GM21423 (cell line): Measurements from ENCODE around the gene LYL1.

Experiments used
- ATAC-seq: cut with Tn5 transposase; IDR thresholded peaks from one replicate; pipeline ENCODE4 v1.9.1; 2021; ENCODE audit warnings: mild to moderate bottlenecking, moderate library complexity; ENCODE audit not compliant: unreplicated experiment

The LYL1 gene

DNA sequence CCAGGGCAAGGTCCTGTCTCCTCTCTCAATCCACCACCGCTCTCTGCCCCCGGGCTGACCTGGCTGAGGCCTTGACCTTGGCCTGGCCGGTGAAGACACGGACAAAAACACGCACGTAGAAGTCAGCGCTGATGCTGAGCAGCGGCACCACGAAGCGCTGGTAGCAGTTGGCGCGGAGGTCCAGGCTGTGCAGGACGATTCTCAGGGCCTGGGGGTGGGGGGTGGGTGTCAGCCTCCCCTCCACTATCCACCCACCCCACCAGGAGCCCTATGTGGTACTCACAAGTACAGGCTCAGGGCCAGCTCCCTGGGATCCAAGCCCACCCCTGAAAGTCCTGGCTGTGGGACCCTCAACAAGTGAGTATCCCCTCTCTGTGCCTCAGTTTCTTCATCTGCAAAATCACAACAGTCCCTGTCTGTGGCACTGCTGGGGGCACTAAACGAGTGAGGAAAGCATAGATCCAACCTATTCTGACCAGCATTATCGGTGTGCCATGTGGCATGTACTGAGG, 7.5 kb upstream of the LYL1 start:
- no peak for ATAC-seq

DNA sequence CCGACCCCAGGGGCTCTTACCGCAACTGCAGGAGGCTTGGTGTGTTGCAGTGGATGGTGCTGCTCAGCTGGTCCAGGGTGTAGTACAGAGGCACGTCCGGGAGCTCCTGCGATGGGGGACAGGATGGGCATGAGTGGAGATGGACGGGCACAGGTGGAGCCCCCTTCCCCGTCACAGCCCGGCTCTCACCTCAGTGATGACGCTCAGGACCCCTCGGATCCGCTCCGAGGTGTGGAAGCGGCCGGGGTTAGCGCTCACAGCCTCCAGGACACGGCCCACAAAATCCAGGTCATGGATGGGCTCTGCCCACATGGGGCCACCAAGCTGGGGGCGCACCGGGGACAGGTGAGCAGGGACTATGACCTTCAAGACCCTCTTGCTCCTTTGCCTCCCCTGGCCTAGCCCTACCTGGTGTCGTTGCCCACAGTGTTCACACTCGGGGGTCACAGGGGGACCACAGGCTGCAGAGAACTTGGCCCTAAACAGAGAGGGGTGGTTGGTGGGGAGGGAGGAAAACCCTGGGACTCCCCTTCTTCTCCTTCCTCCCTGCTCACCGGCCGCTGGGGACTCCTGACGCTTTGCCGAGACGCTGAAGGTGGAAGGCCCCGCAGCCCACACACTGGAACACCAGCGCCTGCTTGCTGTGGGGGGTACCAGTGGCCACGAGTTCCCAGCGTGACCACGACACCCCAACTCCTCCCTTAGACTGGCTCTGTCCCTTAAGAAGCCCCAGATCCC, 6.9 kb upstream of the LYL1 start:
- ATAC-seq = no peak

DNA sequence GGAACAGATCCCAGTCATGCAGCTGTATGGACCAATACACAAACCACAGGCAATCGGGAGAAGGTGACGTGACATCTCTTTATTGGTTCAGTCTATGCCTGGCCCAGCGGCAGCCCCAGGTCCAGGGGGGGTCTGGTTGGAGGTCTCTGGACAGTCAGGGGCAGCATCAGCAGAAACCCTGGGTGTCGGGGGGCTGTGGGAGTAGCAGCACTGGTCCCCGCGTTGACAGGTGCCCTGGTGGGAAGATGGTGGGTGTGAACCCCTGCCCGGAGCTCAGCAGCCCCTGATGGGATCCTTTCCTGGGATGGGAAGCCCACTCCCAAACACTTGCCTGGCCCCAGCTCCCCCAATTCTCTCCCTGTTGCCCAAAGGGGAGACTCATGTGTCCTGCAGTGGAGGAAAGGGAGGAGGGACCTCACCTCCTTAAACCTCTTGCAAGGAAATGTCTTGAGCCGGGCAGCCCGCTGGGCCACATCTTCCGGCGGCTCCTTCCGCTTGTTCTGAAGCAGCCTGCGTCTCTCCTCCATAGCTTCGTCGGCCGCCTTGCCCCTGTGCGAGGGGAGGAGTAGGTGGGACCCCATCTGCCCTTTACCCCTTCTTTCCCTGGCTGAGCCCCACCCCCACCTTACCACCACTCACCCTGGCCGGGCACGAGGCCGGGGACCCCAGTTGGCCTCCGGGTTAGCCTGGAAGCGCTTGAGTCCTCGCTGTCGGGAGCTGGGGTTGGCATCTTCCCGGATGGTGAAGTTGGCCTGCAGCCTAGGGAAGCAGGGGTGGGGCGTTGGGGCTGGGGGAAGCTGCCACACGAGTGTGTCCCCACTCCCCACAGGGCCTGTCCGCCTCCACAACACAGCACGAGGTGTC, 2.4 kb upstream of the LYL1 start:
- no peak for ATAC-seq

DNA sequence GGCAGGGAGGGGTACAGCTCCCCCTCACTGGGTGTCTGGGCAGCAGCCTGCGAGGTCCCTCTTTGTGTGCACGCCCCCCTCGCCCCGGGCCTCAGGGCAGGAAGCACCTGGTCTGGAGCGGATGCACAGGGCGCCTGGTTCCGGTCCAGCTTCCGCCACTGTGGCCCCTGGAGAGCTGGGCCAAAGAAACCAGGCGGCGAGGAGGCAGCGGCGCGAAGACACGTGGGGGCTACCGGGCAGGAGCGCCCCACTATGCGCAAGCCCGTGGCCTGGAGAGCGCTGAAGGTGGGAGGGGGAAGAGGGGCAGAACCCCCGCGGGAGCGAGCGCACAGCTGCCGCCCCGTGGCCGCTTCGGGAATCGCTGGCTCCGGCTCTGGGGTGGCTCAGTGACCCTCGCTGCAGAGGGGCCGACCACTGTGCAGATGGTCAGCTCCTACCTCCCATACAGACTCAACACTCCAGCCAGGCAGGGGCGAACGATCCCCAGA, 1.7 kb upstream of the LYL1 start:
- peak; percentile 37 for ATAC-seq

DNA sequence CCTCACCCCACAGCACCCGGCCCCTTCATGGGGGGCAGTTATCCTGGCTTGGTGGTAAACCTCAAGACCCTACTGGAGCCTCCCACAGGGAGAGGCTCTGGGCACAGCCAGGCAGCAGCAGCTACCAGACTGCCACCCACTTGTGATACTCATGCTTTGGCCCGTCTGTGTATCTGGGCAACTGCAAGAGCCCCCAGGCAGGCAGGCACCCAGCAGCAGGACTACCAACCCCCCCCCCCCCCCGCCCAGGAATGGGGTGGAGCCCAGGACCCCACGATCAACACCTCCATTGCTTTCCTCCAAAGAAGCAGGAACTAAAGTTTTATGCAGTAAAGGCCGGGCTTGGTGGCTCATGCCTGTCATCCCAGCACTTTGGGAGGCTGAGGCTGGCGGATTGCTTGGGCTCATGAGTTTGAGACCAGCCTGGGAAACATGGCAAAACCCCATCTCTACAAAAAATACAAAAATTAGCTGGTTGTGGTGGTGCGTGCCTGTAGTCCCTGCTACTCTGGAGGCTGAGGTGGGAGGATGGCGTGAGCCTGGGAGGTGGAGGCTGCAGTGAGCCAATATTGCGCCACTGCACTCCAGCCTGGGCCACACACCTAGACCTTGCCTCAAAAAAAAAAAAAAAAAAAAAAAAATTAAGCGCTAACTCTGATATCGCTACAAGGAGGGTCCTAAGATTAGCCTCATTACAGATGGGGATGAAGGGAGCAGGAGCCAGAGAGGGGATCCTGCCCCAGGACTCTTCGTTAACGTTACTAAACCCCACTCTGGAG, 1.1 kb upstream of the LYL1 start:
- no peak for ATAC-seq

DNA sequence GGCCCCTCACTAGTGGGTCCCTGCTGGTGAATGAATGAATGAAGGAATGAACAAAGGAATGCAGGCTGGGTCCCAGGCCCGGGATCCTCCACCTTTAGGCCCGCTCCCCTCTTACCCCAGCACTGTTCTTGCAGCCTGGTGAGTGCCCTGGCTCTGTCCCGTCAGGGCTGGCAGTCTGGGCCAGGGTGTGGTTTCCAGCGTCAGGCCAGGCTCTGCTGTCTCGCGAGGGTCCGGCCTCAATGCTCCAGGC, 317 bp downstream of the LYL1 start:
- peak; percentile 1 for ATAC-seq

DNA sequence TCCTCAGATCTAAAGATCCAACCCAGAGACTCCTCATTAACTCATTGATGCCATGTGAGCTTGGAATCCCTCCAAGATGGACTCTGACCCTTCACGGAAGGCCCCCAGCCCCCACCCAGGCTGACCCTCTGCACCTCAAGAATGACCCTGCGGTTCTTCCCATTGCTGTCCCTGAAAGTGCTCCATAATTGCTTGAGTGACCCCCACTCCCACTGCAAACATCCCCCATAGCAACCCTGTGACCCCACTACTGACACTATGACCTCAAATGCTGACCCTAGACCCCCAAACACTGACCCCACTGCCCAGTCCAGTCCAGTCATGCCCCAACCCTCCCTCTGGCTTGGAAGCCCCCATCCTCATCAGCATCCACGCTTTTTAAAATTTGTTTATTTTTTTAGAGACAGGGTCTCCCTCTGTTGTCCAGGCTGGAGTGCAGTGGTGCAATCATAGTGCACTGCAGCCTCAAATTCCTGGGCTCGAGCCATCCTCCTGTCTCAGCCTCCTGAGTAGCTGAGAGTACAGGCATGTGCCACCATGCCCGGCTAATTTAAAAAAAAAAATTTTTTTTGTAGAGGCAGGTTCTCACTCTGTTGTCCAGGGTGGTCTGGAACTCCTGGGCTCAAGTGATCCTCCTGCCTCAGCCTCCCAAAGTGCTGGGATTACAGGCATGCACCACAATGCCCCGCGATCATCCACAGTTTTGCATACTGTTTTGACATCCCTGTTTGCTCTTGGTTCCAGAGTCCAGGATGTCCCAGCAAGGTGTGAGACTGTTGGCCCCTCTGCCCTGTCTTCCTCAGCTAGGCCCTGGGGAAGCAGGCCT, 855 bp downstream of the LYL1 start:
- ATAC-seq = no peak

DNA sequence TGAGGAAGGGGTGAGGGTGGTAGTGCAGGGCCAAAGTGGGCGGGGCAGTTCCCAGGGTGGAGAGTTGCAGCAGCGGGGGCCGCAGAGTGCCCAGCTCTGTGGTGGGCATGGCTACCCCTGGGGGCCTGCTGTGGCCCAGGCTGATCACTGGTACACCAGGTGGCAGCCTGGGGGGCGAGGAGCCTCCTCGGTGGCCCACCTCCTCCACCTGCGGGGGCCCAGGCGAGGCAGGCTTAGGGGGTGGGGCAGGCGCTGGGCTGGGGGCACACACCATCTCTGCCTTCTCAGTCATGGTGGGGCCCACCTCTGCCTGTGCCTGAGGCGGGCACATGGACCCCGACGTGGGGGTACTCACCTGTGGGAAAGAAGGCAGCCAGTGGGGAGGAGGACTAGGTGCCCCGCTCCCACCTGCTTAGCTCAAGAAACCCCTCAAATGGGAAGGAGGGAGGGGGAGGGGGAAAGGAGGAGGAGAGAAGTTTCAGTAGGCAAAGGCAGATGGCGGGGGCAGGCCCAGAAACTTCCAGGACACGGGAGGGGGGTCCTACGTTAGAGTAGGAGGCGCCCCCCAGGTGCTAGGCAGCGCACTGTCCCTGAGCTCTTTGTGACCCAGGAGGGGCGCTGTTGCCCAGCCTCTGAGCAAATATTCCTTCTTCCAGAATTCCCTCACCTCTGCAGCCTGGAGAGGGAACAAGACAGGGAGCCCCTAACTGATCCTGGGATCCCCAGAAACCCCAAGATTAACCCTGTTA, 1.6 kb downstream of the LYL1 start:
- ATAC-seq = no peak

DNA sequence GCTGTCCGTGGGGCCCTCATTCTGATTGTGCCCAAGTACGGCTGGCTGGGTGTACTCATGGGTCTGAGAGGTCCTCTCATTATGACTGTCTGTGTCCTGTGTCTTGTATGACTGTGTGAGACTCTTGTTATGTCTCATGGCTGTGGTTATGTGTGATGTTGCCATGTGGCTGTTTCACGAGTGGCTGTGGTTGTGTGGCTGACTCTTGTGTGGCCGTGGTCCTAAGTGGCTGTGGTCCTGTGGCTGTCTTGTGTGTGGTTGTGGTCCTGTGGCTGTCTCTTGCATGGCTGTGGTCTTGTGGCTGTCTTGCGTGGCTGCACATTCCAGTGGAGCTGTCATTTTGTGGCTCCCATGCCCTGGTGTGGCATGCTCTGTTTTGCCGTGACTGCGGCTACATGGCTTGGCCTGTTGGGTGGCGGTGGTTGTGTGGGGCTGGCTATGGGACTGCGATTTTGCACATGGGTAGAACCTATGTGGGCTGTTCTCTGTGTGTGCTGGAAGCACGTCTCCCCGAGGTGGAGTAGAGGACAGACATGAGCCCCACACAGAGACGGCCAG, 2.5 kb downstream of the LYL1 start:
- ATAC-seq = no peak

DNA sequence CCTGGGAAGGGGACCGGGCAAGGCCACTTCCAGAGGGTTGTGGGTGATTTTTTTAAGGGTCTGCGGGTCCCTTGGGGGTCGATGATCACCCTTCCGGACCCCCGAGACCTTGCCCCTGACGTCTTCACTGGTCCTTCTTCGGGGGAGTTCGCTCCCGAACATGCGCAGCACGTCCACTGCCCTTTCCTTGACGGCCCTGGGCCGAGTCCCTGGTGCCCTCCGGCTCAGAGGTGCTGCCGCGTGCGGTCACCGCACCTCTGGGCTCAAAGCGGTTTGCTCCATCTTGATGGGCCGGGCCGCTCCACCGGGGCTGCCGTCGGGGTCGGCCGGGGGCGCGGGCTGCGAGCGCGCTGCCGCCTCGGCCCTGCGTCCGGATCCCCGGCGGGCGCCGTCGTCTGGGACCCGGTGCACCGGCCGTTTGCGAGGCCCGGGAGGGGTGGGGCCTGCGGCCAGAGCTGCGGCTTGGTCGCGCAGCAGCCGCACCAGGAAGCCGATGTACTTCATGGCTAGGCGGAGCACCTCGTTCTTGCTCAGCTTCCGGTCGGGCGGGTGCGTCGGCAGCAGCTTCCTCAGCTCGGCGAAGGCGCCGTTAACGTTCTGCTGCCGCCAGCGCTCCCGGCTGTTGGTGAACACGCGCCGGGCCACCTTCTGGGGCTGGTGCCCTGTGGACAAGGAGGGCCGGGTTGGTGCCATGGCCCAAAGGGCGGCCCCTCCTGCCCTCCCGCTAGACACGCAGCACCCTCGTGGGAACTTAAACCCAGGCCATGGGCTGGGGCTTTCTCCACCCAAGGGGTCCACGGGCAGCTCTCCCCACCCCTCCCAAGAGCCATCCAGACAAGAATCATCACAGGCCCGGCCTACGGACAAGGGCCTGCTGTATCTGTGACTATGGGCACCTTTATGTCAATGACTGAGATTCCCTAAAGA, 3.3 kb downstream of the LYL1 start:
- ATAC-seq = no peak

DNA sequence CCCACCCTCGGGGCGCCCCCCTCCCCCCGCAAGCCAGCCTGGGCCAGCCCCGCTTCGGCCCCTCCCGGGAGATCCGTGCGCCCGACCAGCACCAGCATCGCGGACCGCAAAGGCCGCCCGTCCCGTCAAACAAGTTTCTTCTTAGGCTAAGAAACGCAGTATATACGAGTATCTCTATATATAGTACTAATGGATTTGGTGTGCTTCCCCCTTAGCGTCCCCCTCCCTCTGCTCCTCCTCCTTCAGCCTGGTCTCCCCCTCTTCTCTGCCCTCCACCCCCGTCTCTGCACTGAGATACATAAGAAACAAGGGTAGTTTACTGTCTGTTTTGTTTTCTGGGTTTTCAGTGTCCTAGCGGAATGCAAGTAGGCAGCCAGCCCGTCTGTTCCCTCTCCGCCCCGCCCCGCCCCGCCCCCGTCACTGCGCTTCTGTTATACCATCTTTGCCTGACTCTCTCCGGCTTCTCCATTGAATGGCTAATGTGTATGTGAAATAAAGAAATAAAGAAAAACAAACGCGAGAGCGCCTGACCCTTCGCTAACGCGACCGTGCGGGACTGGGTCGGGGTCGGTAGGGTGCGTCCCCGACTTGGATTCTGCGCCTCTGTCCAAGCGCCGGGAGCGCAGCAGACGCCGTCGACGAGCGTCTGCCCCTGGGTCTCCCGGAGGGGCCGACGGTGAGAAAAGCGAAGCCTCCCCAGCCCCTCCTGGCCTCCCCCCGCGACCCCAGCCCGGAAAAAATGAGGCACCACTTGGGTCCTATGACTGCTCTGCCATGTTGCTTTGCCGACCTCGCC, 4.2 kb downstream of the LYL1 start:
- no peak for ATAC-seq

DNA sequence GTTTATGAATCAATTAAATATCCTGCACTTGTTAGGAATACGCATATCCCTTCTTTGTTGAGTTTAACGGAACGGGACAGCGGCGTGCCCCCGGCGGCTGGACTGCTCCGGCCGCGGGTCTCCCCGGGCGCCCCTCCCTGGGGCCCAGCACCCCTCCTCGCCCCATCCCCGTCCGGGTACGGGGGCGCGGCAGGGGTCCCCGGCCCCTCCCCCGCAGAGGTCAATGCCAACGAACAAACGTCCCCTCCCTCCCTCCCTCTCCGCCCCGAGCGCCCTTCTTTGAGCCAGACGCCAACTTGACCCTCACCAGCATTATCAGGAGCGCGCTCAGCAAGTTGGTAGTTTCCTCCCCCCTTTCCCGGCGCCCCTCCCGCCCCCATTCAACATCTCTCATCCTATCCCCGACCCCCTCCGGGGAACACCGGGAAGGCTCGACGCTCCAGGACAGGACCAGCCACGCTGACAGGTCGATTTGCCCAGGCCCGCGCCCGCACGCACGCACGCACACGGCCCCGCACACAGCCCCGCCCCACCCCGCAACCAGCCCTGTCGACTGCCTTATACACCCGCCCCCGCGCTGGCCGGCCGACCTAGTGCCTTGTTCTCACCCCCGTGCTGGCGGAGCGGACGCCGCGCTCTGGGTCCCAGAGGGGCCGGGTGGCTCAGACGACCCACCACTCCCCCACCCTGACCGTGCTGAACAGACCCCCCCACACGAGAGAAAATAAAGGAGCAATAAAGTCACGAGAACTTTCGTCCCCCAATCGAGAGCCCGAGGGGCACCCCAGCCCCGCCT, 5.0 kb downstream of the LYL1 start:
- ATAC-seq = no peak

DNA sequence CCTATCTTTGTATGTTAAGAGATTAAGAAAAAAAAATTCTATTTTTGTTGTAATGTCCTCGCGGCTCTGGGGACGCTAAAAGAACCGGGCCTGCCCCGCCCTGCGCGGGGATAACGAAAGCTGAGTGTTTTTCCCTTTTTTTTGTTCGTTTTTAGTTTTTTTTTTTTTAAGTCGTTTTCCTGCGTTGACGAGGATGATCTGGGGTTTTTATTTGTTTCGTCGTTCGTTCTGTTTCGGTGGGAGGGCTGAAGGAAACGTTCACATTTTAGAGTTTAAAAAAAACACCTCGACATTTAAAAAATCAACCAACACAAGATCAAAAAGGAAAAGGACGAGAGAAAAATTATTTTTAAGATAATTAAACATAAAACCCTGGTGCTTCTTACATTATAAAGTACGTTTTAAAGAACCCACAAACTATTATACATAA, 5.6 kb downstream of the LYL1 start:
- ATAC-seq = no peak

DNA sequence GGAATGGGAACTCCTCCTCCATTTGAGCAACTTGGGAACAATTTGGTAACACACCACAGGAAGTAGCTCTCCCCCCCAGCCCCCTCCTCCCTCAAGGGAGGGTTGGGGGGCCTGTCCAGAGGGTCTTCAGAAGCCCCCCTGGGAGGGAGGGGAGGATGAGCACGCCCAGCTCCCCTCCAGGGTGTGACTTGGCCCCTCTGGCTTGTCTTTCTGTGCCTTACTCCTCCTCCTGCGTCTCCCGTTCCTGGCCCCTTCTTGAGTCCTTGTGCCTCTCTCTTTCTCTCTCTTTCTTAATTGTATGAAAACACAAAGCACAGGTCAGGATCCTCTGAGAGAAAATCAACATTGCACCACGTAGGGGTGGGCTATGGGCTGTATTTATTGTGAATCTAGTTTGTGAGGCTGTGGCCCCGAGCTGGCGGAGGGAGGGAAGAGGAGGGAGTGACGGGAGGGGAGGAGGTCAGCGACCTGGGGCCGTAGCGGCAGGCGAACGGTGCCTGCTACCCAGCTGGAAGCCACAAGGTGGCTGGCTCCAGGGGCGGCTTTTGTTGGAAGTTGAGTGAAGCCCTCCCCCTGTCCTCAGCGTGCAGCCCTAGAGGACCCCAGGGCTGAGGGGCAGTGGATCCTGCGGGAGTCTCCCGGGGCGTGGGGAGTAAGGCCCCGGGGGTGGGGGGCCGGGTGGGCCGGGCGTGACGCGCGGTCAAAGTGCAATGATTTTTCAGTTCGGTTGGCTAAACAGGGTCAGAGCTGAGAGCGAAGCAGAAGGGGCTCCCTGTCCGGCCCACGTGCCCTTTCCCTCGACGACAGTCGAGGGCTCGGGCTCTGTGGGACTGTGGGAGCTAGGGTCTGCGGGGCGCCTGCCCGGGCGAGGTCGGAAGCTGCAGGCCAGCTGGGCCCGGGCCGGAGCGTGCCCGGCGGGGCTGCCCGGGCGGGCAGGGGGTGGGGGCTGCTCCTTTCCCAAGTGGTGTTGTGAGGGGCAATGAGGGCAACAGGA, 6.4 kb downstream of the LYL1 start:
- no peak for ATAC-seq

DNA sequence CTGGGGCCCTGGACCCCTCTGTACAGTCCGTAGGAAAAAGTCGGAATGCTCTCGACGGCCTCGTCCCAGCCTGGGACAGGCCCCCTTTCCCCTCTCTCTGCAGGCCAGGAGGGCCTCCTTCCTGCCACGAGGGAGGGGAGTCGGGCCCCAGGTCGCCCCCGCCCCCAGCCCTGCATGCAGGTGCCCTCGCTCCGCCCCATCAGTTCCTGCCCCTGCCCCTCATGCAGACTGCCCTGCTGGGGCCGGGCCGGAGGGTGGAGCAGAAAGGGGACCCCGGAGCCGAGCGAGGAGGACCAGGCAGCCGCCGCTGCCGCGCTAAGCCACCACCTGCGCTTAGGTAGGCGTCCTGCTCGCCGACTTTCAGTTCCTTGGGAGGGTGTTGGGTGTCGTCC, 7.3 kb downstream of the LYL1 start:
- ATAC-seq = no peak
